Measurements from ENCODE around the gene ARF1. TPM values are rescaled to one million over a fixed set of nuclear protein-coding genes. Genes with fewer than 3 reads are reported as not detected.

The ARF1 gene
- total and polyA plus RNA-seq, 2 of the 8 experiments (the other 6 are each of a cell fraction or from before 2014, with no cell fraction given): 265 to 471 TPM

- TF ChIP-seq KDM4A (IDR thresholded peaks at IDR 0.05; ENCODE audit: low read depth, low read length, severe bottlenecking) (peak; percentile 100), POU5F1 (IDR thresholded peaks at IDR 0.05; ENCODE audit: low read depth, low read length) (no peak), CREB1 (IDR thresholded peaks at IDR 0.05) (peak; percentile 100), GABPA (IDR thresholded peaks at IDR 0.05; ENCODE audit: borderline replicate concordance, insufficient read depth, low read length) (no peak), RAD21 (IDR thresholded peaks at IDR 0.05 in 1 of 2, conservative IDR thresholded peaks at IDR 0.05 in 1 of 2; ENCODE audit: low read depth in 2 of 2, low read length in 2 of 2) (no peak), EP300 (IDR thresholded peaks at IDR 0.05; ENCODE audit: borderline replicate concordance in 1 of 2, low read depth in 2 of 2, low read length in 2 of 2) (no peak), HDAC2 (IDR thresholded peaks at IDR 0.05; ENCODE audit: borderline replicate concordance in 1 of 2, low read depth in 2 of 2, low read length in 2 of 2) (0 out of 4 replicates have a peak, but pooled peaks of 1 of the 2 experiments have one; percentile 45), BRCA1 (IDR thresholded peaks at IDR 0.05; ENCODE audit: low read depth, low read length) (peak; percentile 59), NANOG (IDR thresholded peaks at IDR 0.05; ENCODE audit: insufficient read depth, low read depth, low read length, poor library complexity, severe bottlenecking) (no peak), FOSL1 (IDR thresholded peaks at IDR 0.05; ENCODE audit: insufficient read depth, low read depth, low read length) (no peak), SUZ12 (IDR thresholded peaks at IDR 0.05; ENCODE audit: low read length) (no peak), SP1 (IDR thresholded peaks at IDR 0.05; ENCODE audit: low read depth, low read length) (peak; percentile 84; the same call in 1 of the 2 replicates), EGR1 (IDR thresholded peaks at IDR 0.05; ENCODE audit: borderline replicate concordance, low read depth, low read length) (peak; percentile 89; the same call in 1 of the 2 replicates), JUN (IDR thresholded peaks at IDR 0.05; ENCODE audit: low read depth, low read length) (0 out of 2 replicates have a peak, but pooled peaks have one; percentile 1), TBP (IDR thresholded peaks at IDR 0.05; ENCODE audit: low read depth, low read length) (peak; percentile 72), KDM5A (IDR thresholded peaks at IDR 0.05; ENCODE audit: low read length) (peak; percentile 97), BCL11A (IDR thresholded peaks at IDR 0.05; ENCODE audit: low read depth in 2 of 2, low read length in 2 of 2) (no peak)
These were observed 26.8 kb downstream of the ARF1 start, which contains the start of gene MRPL55 (continued) for GRCh38 chr1:228109073-228109961.
